Liver (tissue), 3 donors: ENCODE measurements around the gene SLIT3.

Source experiments
- CTCF ChIP-seq: fragments of 150-350 bp; IDR thresholded peaks from 2 replicates; pipeline ENCODE4 v1.5.1; 2017; ENCODE audit warnings: improper control_type of control experiment, low read depth, low read length; ENCODE audit not compliant: missing input control
- EGR1 ChIP-seq, 2 donors: IDR thresholded peaks; 2 replicates each; pipeline ENCODE4 v1.6.1; 2016 to 2018; ENCODE audit warnings: antibody characterized with exemption in 2 of 2, low read depth in 2 of 2
- FOXA1 ChIP-seq: IDR thresholded peaks from 2 replicates; pipeline ENCODE4 v1.6.1; 2016; ENCODE audit warnings: antibody characterized with exemption
- JUND ChIP-seq, 2 donors: IDR thresholded peaks; 2 replicates each; pipeline ENCODE4 v1.6.1; 2016; ENCODE audit warnings: antibody characterized with exemption in 2 of 2
- RAD21 ChIP-seq, 2 donors: IDR thresholded peaks; 2 replicates each; pipeline ENCODE4 v1.6.1; 2016; ENCODE audit warnings: antibody characterized with exemption in 2 of 2, mild to moderate bottlenecking in 2 of 2
- RXRA ChIP-seq, 2 donors: IDR thresholded peaks; 2 replicates each; pipeline ENCODE4 v1.6.1; 2017 to 2018; ENCODE audit warnings: antibody characterized with exemption in 2 of 2, mild to moderate bottlenecking in 1 of 2
- TAF1 ChIP-seq: conservative IDR thresholded peaks from 2 replicates; pipeline ENCODE4 v1.6.1; 2016; ENCODE audit warnings: antibody characterized with exemption, mild to moderate bottlenecking
- YY1 ChIP-seq: IDR thresholded peaks from 2 replicates; pipeline ENCODE4 v1.6.1; 2016; ENCODE audit warnings: antibody characterized with exemption, mild to moderate bottlenecking
- TF ChIP-seq, protein P1 (sequence below): IDR thresholded peaks from 2 replicates; pipeline ENCODE4 v1.6.1; 2016; ENCODE audit warnings: antibody characterized with exemption
- TF ChIP-seq, protein P2 (sequence below): IDR thresholded peaks from 2 replicates; pipeline ENCODE4 v1.6.1; 2016; ENCODE audit warnings: antibody characterized with exemption
- TF ChIP-seq, protein P3 (sequence below): IDR thresholded peaks from 2 replicates; pipeline ENCODE4 v1.6.1; 2016; ENCODE audit warnings: antibody characterized with exemption, mild to moderate bottlenecking
- donor health status: healthy.
- donor health status: healthy.

GRCh38 chr5:169307646-169308045, 6.7 kb upstream of the SLIT3 start:
- TF ChIP-seq CTCF = no peak
- TF ChIP-seq, protein P1, sequence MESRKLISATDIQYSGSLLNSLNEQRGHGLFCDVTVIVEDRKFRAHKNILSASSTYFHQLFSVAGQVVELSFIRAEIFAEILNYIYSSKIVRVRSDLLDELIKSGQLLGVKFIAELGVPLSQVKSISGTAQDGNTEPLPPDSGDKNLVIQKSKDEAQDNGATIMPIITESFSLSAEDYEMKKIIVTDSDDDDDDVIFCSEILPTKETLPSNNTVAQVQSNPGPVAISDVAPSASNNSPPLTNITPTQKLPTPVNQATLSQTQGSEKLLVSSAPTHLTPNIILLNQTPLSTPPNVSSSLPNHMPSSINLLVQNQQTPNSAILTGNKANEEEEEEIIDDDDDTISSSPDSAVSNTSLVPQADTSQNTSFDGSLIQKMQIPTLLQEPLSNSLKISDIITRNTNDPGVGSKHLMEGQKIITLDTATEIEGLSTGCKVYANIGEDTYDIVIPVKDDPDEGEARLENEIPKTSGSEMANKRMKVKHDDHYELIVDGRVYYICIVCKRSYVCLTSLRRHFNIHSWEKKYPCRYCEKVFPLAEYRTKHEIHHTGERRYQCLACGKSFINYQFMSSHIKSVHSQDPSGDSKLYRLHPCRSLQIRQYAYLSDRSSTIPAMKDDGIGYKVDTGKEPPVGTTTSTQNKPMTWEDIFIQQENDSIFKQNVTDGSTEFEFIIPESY = no peak
- no peak for TF ChIP-seq YY1
- no peak for TF ChIP-seq RXRA (IDR thresholded peaks at IDR 0.05)
- TF ChIP-seq, protein P2, sequence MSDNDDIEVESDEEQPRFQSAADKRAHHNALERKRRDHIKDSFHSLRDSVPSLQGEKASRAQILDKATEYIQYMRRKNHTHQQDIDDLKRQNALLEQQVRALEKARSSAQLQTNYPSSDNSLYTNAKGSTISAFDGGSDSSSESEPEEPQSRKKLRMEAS = no peak
- TF ChIP-seq, protein P3, sequence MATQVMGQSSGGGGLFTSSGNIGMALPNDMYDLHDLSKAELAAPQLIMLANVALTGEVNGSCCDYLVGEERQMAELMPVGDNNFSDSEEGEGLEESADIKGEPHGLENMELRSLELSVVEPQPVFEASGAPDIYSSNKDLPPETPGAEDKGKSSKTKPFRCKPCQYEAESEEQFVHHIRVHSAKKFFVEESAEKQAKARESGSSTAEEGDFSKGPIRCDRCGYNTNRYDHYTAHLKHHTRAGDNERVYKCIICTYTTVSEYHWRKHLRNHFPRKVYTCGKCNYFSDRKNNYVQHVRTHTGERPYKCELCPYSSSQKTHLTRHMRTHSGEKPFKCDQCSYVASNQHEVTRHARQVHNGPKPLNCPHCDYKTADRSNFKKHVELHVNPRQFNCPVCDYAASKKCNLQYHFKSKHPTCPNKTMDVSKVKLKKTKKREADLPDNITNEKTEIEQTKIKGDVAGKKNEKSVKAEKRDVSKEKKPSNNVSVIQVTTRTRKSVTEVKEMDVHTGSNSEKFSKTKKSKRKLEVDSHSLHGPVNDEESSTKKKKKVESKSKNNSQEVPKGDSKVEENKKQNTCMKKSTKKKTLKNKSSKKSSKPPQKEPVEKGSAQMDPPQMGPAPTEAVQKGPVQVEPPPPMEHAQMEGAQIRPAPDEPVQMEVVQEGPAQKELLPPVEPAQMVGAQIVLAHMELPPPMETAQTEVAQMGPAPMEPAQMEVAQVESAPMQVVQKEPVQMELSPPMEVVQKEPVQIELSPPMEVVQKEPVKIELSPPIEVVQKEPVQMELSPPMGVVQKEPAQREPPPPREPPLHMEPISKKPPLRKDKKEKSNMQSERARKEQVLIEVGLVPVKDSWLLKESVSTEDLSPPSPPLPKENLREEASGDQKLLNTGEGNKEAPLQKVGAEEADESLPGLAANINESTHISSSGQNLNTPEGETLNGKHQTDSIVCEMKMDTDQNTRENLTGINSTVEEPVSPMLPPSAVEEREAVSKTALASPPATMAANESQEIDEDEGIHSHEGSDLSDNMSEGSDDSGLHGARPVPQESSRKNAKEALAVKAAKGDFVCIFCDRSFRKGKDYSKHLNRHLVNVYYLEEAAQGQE = no peak
- TF ChIP-seq RAD21 (IDR thresholded peaks at IDR 0.05) = no peak
- TF ChIP-seq EGR1 (IDR thresholded peaks at IDR 0.05; ENCODE audit: low read depth in 2 of 2) = no peak
- no peak for TF ChIP-seq JUND (IDR thresholded peaks at IDR 0.05)
- TF ChIP-seq FOXA1 = no peak
- TF ChIP-seq TAF1 = no peak
